Fibroblast of villous mesenchyme (primary cell): ENCODE data around the gene PABPN1. TPM values are rescaled to one million over a fixed set of nuclear protein-coding genes. Genes with fewer than 3 reads are reported as not detected.

Experiments used
- DNase-seq: peaks from one replicate; pipeline ENCODE4 v3.0.0-alpha.2; 2010; ENCODE audit warnings: low read depth
- H3K4me3 ChIP-seq: 2 replicates; pipeline ENCODE4 v1.5.1; 2011; ENCODE audit warnings: low read depth, mild to moderate bottlenecking, low read length
- total RNA-seq: library from RNA; depleted of rRNA; stranded (reverse); fragments of >200 nt; gene quantifications from 2 replicates; pipeline ENCODE4 v1.2.3, GENCODE V29; 2012
- TF ChIP-seq, protein P1 (sequence below): IDR thresholded peaks from 2 replicates; pipeline ENCODE4 v1.5.1; 2012; ENCODE audit warnings: low read depth, mild to moderate bottlenecking, low read length; ENCODE audit not compliant: insufficient read depth

PABPN1 gene
- total RNA-seq, 1 donor: 75.1 TPM

- TF ChIP-seq, protein P1, sequence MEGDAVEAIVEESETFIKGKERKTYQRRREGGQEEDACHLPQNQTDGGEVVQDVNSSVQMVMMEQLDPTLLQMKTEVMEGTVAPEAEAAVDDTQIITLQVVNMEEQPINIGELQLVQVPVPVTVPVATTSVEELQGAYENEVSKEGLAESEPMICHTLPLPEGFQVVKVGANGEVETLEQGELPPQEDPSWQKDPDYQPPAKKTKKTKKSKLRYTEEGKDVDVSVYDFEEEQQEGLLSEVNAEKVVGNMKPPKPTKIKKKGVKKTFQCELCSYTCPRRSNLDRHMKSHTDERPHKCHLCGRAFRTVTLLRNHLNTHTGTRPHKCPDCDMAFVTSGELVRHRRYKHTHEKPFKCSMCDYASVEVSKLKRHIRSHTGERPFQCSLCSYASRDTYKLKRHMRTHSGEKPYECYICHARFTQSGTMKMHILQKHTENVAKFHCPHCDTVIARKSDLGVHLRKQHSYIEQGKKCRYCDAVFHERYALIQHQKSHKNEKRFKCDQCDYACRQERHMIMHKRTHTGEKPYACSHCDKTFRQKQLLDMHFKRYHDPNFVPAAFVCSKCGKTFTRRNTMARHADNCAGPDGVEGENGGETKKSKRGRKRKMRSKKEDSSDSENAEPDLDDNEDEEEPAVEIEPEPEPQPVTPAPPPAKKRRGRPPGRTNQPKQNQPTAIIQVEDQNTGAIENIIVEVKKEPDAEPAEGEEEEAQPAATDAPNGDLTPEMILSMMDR: no peak
- DNase-seq: peak; percentile 47
- H3K4me3 ChIP-seq: peak within 1 kb of the TSS; percentile 72
Observed at GRCh38 chr14:23302290-23303225, 18.7 kb upstream of the PABPN1 start, which contains the start of gene PPP1R3E. Gene PPP1R3E (minus strand): TSS chr14:23302859. CDS start chr14:23302576, 283 bp downstream.

- TF ChIP-seq, protein P1: no peak
- H3K4me3 ChIP-seq: peak within 1 kb of the TSS; percentile 94
- peak; percentile 94 for DNase-seq
Observed at GRCh38 chr14:23306412-23307145, 14.7 kb upstream of the PABPN1 start, which contains the start of gene BCL2L2. Gene BCL2L2 (plus strand): TSS chr14:23306833. CDS start chr14:23307768, 935 bp downstream.

DNA sequence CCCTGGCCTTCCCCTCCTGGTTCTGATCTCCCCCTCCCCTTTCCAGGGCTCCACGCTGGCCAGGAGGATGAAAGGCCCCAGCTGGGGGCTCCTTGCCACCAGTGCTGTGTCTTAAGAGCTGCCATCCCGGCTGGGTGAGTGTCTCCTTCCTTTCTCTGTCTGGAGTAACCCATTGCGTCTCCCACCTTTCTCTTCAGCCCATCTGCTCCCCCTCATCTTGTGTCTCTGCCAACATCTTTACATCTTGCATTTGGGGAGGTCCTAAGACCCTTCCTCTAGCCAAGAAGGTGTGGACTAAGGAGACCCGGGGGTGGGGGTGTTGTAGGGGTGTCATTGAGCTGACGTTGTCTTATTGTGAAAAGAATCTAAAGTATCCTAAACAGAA is 14.1 kb upstream of the PABPN1 start:
- peak overlapping the region; percentile 94 for H3K4me3 ChIP-seq
- TF ChIP-seq, protein P1: no peak
- no peak for DNase-seq

GRCh38 chr14:23307687-23308644 is 13.3 kb upstream of the PABPN1 start:
- H3K4me3 ChIP-seq: peak overlapping the region; percentile 94
- DNase-seq: peak; percentile 9
- TF ChIP-seq, protein P1: no peak

GRCh38 chr14:23308721-23309445 is 12.4 kb upstream of the PABPN1 start:
- H3K4me3 ChIP-seq: peak overlapping the region; percentile 4
- no peak for DNase-seq

More at GRCh38 chr14:23308721-23309445, 12.4 kb upstream of the PABPN1 start:
- TF ChIP-seq, protein P1: no peak
